HG03064 (cell line): Measurements from ENCODE around the gene ABCC11.
"Not testable (repeated sequence)": the region's sequence is repeated elsewhere in the genome, so short reads cannot be mapped to it uniquely, and the experiment has no call there.

Experiments
- ATAC-seq: cut with Tn5 transposase; IDR thresholded peaks from one replicate; pipeline ENCODE4 v1.9.1; 2021; ENCODE audit warnings: low read depth; ENCODE audit not compliant: unreplicated experiment

Gene ABCC11

DNA sequence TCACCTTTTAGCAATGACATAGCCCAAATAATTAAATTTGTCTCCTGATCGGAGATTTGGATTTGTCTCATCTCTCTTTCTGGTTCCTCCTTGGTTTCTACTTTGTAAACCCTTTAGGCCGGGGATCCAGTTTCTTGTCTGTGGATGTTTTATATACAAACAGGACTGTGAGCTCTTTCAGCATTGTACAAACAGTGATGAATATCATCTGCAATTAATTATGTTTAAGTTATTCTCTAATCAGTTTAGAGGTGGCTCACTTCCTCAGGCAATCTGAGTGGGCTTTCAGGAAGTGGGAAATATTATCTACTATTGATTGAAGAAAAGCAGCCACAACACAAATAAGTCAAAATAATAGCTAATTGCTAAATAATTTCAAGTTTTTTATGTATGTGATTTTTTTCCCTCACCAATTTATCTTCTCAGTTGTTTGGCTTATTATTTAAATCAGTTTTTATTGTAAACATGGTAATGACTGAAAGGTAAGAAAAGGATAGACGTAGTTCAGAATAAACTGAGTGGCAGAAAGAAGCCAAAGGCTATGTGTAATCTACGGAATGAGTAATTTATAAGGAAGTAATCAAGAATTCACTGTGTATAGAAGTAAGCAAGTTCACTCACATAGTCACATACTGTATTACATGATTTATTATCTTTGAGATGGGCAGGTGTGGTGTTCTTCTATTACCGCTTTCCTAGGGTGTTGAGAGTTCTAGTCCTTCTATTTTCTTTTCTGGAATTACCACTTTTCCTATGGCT is 3.4 kb upstream of the ABCC11 start:
- ATAC-seq = no peak

DNA sequence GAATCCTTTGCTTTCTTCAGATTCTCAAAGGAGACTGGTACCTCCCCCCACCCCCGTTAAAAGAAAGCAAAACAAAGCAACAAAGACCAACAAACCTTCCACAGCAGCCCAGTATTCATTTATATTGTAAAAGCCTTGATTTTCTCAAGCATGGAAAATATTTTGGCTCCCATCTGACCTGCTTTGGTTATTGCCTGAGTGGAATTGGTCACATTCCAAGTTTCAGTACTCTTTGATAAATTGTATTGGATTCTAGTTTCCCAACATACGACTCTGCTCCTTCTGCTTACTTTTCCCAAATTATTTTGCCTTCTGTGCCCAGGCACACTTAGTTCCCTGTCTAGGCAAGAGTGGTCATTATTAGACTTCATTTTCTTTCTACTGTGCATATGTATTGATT is 1.3 kb downstream of the ABCC11 start:
- no peak for ATAC-seq

- ATAC-seq = no peak
Measured at GRCh38 chr16:48244863-48245195, 2.5 kb downstream of the ABCC11 start.

DNA sequence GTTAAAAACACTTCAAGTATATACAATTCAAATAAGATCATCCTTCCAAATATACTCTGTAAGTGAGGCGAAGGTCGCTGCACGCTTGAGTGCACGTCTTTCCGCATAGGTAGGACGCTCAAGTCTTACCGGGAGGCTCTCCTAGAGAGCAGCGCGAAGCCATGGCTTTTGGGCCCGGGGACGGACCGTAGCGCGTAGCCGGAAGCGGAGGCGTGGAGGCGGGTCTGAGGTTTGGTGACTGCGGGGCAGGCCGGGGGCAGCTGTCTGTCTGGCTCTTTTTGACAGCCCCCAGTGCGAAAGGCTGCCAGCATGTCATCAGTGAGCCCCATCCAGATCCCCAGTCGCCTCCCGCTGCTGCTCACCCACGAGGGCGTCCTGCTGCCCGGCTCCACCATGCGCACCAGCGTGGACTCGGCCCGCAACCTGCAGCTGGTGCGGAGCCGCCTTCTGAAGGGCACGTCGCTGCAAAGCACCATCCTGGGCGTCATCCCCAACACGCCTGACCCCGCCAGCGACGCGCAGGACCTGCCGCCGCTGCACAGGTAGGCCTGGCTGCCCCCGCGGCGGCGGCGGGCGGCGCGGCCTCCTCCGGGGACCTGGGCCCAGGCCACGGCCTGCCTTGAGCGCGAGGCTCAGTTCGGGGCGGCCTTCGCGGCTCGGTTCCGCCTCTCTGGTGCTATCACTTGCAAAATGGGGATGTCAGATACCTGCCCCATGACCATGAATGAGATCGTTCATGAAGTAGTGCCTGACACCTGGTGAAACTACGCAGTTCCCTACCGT is 3.1 kb downstream of the ABCC11 start, which contains the start of gene LONP2:
TSS of gene LONP2 (plus strand) at position 221 of the 783 bp plus-strand sequence. CDS start at position 310, 89 bp downstream.
- peak; percentile 97 for ATAC-seq

GRCh38 chr16:48240147-48240546 is 7.2 kb downstream of the ABCC11 start:
- ATAC-seq = not testable (repeated sequence)

- ATAC-seq = no peak
Measured at GRCh38 chr16:48236286-48236685, 11.1 kb downstream of the ABCC11 start.

- ATAC-seq = no peak
Measured at GRCh38 chr16:48235556-48236136, 11.7 kb downstream of the ABCC11 start.

DNA sequence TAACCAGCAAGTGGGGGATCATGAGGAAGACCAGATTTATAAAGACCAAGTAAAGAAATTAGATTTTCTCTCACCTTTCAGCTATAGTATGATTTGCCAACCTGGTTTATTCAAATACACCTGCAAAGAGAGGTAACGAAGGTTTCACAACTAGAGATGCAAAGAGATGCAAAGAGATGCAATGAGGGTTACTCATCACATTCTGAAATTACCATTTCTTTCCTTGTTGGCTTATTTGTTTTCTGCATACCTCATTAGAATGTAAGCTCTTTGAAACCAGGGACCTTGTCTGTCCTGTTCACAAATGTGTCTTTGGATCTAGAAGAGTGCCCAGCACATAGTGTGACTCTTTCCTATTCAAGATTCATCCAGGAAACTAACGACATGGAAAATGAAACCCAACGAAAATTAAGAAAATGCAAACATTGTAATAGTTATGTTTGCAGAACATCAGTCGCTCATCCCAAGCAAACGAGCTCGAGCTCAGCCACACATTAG is 12.2 kb downstream of the ABCC11 start:
- no peak for ATAC-seq

DNA sequence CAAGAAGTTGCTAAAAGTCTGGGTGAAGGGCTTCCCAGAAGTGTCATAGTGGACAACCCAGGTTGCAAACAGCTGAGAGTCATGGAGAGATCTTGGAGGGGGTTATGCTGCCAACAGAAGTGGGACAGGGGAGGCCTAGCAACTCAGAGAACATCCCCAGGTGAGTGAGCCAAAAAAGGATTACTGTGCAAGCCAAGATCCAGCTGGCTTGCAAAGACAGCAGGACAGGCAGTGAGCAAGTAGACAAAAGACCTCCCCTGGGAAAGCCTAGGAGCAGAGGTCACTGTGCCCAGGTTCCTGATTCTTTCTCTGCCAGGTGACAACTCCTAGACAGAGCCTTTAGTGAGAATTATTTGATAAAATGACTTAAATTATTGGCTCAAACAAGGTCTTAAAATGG is 12.7 kb downstream of the ABCC11 start:
- ATAC-seq = no peak

GRCh38 chr16:48232493-48233040 is 14.8 kb downstream of the ABCC11 start:
- ATAC-seq = no peak

GRCh38 chr16:48231727-48232492 is 15.4 kb downstream of the ABCC11 start:
- ATAC-seq = peak; percentile 73

DNA sequence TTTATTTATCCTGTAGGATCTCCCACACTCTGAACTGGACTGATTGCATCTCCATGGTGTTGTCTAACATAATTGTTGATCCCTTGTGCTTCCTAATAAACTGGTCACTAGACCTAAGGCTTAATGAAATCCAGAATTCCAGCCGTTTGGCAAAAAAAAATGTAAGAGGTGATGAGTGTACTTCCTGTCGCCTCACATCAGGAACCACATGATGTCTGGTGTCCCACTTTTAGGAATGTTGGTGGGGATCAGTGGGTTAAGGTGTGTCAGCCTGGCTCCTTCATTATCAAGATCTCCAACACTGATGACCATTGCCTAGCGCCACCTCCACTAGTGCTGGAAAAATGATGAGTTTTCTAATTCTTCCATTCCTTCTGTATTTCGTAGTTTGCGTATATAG is 21.9 kb downstream of the ABCC11 start:
- ATAC-seq = no peak

GRCh38 chr16:48223490-48223889 is 23.8 kb downstream of the ABCC11 start:
- no peak for ATAC-seq

DNA sequence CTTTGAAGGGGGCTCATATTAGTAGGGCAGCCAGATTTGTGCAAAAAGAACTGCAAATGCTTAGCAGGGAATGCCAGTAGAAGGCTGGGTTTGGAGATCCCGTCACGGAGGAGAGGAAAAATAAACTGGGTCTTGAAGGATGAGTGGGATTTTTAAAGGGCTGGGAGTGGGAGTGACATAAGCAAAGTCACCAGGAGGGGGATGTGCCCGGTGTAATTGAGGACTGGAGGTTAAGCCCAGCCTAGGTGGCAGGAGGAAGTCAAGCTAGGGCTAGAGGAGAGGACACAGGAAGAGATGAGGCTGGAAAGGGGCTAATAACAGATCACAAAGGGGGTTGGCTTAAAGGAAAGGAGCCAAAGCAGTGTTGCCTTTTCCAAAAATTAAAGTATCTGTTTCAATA is 26.4 kb downstream of the ABCC11 start:
- ATAC-seq = no peak

DNA sequence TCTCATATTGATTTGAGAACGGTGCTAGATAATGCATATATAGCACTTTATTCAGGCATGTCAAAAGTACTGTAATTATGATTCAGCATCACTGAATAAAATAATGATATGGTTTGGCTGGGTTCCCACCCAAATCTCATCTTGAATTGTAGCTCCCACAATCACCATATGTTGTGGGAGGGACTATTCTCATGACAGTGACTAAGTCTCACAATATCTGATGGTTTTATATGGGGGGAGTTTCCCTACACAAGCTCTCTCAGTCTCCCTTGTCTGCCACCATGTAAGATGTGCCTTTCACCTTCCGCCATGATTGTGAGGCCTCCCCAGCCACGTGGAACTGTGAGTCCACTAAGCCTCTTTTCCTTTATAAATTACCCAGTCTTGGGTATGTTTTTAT is 28.9 kb downstream of the ABCC11 start:
- ATAC-seq = no peak

- no peak for ATAC-seq
Measured at GRCh38 chr16:48217708-48218107, 29.6 kb downstream of the ABCC11 start.

GRCh38 chr16:48215738-48216137 is 31.6 kb downstream of the ABCC11 start:
- no peak for ATAC-seq

GRCh38 chr16:48212033-48212432 is 35.3 kb downstream of the ABCC11 start:
- no peak for ATAC-seq

DNA sequence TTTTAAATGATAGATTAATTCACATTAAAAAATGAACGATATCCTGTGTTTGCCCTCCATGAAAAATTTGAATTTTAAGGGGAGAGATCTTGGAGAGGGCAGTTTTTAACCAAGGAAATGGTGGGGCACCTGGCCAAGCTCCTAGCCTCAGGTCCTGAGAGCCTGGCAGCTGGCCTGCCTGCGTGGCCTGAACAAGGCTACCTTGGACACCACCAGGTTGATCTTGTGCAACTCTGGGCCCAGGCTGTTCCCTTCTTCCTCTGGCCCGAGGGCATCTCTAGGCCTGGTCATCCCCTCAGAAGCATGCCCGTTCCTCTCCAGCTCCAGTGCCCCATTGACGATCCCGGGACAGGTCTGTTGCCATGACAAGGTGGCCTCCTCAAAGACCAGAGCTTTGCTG is 36.6 kb downstream of the ABCC11 start:
- ATAC-seq = no peak

DNA sequence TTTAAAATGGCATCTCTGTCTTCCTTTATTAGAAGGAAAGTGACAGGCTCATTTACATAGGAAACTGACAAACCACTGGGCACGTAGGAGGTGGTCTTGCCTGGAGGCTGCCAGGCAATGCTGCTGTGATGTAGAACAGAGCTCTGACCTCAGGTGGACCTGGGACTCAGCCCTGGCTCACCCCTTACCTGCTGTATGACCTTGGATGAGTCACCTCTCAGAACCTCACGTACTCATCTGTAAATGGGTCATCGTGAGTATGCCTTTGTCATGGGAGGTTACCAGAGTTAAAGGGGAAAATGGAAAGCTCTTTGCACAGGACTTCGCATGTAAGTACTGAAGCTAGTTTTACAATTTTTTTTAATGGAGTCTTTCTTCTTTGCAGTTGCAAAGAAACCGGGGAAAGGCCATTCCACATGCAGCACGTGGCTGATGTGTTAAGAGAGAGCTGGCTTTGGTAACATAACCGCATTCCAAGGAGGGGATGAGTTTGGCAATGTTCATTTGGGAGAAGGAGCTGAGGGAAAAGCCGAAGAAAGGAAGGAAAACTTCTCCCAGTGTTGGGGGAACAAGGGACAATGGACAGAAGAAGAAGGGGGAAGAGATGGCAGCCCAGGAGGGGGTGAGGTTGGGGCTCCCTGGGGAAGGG is 40.6 kb downstream of the ABCC11 start:
- no peak for ATAC-seq
